H1 (cell line): ENCODE data around the gene RAB31. TPM values are rescaled to one million over a fixed set of nuclear protein-coding genes. Genes with fewer than 3 reads are reported as not detected.

ENCODE experiments used
- CTCF ChIA-PET: fragments of 300-600 bp; sonication (Branson Sonifier 250); formaldehyde crosslinking; loops from one replicate; lab custom pipeline; 2021; ENCODE audit not compliant: partially characterized antibody; lab: Charles Lee
- POLR2A ChIA-PET: fragments of 300-600 bp; sonication (Branson Sonifier 250); formaldehyde crosslinking; loops from one replicate; lab custom pipeline; 2021; ENCODE audit warnings: inconsistent platforms; ENCODE audit not compliant: partially characterized antibody; lab: Charles Lee
- DNase-seq, 2 experiments: peaks; one replicate each; pipeline versions ENCODE4 v3.0.0 to v3.0.0-alpha.2; 2010 to 2022; ENCODE audit warnings: low spot score in 2 of 2, low read depth in 1 of 2, mixed read lengths in 1 of 2
- FAIRE-seq: peaks from 2 replicates; lab custom pipeline; 2011; peaks lifted over from hg19 to GRCh38; lab: Jason Lieb, UNC
- H2AFZ ChIP-seq: 2 replicates; pipeline ENCODE4 v1.8.1; 2012; ENCODE audit warnings: low read length, inconsistent platforms
- H2AK5ac ChIP-seq: 2 replicates; pipeline ENCODE4 v1.6.1; 2013; ENCODE audit warnings: low read depth, low read length
- H2BK120ac ChIP-seq: replicated peaks from 2 replicates; pipeline ENCODE3; 2013; ENCODE audit warnings: low read depth, low read length, inconsistent platforms
- H2BK12ac ChIP-seq: 2 replicates; pipeline ENCODE4 v1.6.1; 2013; ENCODE audit warnings: low read depth, low read length
- H2BK15ac ChIP-seq: 2 replicates; pipeline ENCODE4 v1.6.1; 2013; ENCODE audit warnings: low read length
- H2BK20ac ChIP-seq: 2 replicates; pipeline ENCODE4 v1.6.1; 2013; ENCODE audit warnings: low read length
- H2BK5ac ChIP-seq: 2 replicates; pipeline ENCODE4 v1.6.1; 2013; ENCODE audit warnings: low read depth, low read length
- H3K14ac ChIP-seq: 2 replicates; pipeline ENCODE4 v1.6.1; 2013; ENCODE audit warnings: inconsistent platforms; ENCODE audit not compliant: insufficient read length
- H3K18ac ChIP-seq: 2 replicates; pipeline ENCODE4 v1.6.1; 2013; ENCODE audit warnings: low read length; ENCODE audit errors: extremely low read depth
- H3K23ac ChIP-seq: 2 replicates; pipeline ENCODE4 v1.6.1; 2013; ENCODE audit warnings: inconsistent platforms; ENCODE audit not compliant: insufficient read length
- H3K23me2 ChIP-seq: 2 replicates; pipeline ENCODE4 v1.6.1; 2013; ENCODE audit warnings: low read depth, low read length
- H3K27ac ChIP-seq: 2 replicates; pipeline ENCODE4 v1.6.1; 2011; ENCODE audit warnings: low read depth, low read length, inconsistent platforms
- H3K27me3 ChIP-seq, 4 experiments: replicated peaks in 1 of 4; 1 replicate in 1 of 4; 2 replicates in 3 of 4; pipeline versions ENCODE4 v1.6.1 to v1.8.1; 2011 to 2013; ENCODE audit warnings: low read length in 3 of 4, mild to moderate bottlenecking in 3 of 4, inconsistent platforms in 2 of 4, mixed read lengths in 2 of 4, moderate library complexity in 1 of 4; ENCODE audit not compliant: control insufficient read depth in 3 of 4, insufficient read depth in 3 of 4; ENCODE audit errors: extremely low read depth in 1 of 4
- H3K36me3 ChIP-seq, 4 experiments: 2 replicates each; pipeline versions ENCODE4 v1.6.1 to v1.8.1; 2011 to 2013; ENCODE audit warnings: mild to moderate bottlenecking in 4 of 4, low read length in 3 of 4, moderate library complexity in 2 of 4, control low read depth in 1 of 4, inconsistent platforms in 1 of 4; ENCODE audit not compliant: insufficient read depth in 4 of 4, control insufficient read depth in 2 of 4
- H3K4ac ChIP-seq: replicated peaks from 2 replicates; pipeline ENCODE3; 2013; ENCODE audit warnings: low read length, low read depth, mixed read lengths, inconsistent platforms; ENCODE audit not compliant: insufficient read length
- H3K4me1 ChIP-seq, 4 experiments: replicated peaks in 1 of 4; 1 replicate in 1 of 4; 2 replicates in 3 of 4; pipeline versions ENCODE4 v1.6.1 to v1.8.1; 2011 to 2013; ENCODE audit warnings: low read length in 3 of 4, inconsistent platforms in 2 of 4, mixed read lengths in 1 of 4; ENCODE audit not compliant: insufficient read depth in 4 of 4, control insufficient read depth in 3 of 4
- H3K4me2 ChIP-seq, 2 experiments: 2 replicates each; pipeline versions ENCODE4 v1.6.1 to v1.8.1; 2011 to 2013; ENCODE audit warnings: low read depth in 2 of 2, low read length in 2 of 2, control low read depth in 1 of 2, inconsistent platforms in 1 of 2, mild to moderate bottlenecking in 1 of 2; ENCODE audit not compliant: insufficient read depth in 1 of 2
- H3K4me3 ChIP-seq, 4 experiments: fragments of 200-600, 300-600 bp in 1 of 4; sonication (generic), shearing (Covaris generic), sonication (Bioruptor Twin) in 1 of 4; 2 replicates each; pipeline versions ENCODE4 v1.5.1 to v1.8.1; 2011 to 2016; ENCODE audit warnings: low read length in 4 of 4, low read depth in 3 of 4, control low read depth in 2 of 4, inconsistent platforms in 2 of 4, mild to moderate bottlenecking in 2 of 4, mixed read lengths in 1 of 4, moderate library complexity in 1 of 4; ENCODE audit not compliant: insufficient read depth in 2 of 4; ENCODE audit errors: extremely low read depth in 1 of 4
- H3K56ac ChIP-seq: replicated peaks from 2 replicates; pipeline ENCODE3; 2013; ENCODE audit warnings: low read depth, mild to moderate bottlenecking, mixed read lengths, low read length, inconsistent platforms; ENCODE audit not compliant: insufficient read length
- H3K79me1 ChIP-seq: 2 replicates; pipeline ENCODE4 v1.6.1; 2013; ENCODE audit warnings: low read depth, low read length, control low read depth
- H3K79me2 ChIP-seq, 2 experiments: 2 replicates each; pipeline versions ENCODE4 v1.6.1 to v1.8.1; 2012 to 2013; ENCODE audit warnings: low read length in 2 of 2, mild to moderate bottlenecking in 2 of 2, inconsistent platforms in 1 of 2; ENCODE audit not compliant: insufficient read depth in 2 of 2, control insufficient read depth in 1 of 2
- H3K9ac ChIP-seq, 4 experiments: replicated peaks in 1 of 4; 1 replicate in 1 of 4; 2 replicates in 3 of 4; pipeline versions ENCODE4 v1.6.1 to v1.8.1; 2011 to 2013; ENCODE audit warnings: low read depth in 3 of 4, low read length in 3 of 4, control low read depth in 2 of 4, mild to moderate bottlenecking in 2 of 4, moderate library complexity in 2 of 4, inconsistent platforms in 1 of 4; ENCODE audit errors: extremely low read depth in 1 of 4
- H3K9me3 ChIP-seq, 2 experiments: 2 replicates each; pipeline versions ENCODE4 v1.6.1 to v1.8.1; 2012 to 2013; ENCODE audit warnings: mild to moderate bottlenecking in 2 of 2, moderate library complexity in 2 of 2, control low read depth in 1 of 2, inconsistent platforms in 1 of 2, low read depth in 1 of 2, low read length in 1 of 2, mixed read lengths in 1 of 2; ENCODE audit not compliant: insufficient read depth in 2 of 2
- H4K20me1 ChIP-seq, 2 experiments: replicated peaks in 1 of 2; 2 replicates each; pipeline versions ENCODE3 to v1.8.1; 2011 to 2013; ENCODE audit warnings: inconsistent platforms in 2 of 2, low read length in 2 of 2, mild to moderate bottlenecking in 1 of 2; ENCODE audit not compliant: insufficient read depth in 2 of 2, control insufficient read depth in 1 of 2
- H4K5ac ChIP-seq: 2 replicates; pipeline ENCODE4 v1.6.1; 2013; ENCODE audit warnings: low read length, low read depth, mixed read lengths, inconsistent platforms; ENCODE audit not compliant: insufficient read length
- H4K8ac ChIP-seq: 2 replicates; pipeline ENCODE4 v1.8.0; 2013; ENCODE audit warnings: mild to moderate bottlenecking, moderate library complexity, low read length, inconsistent platforms; ENCODE audit not compliant: insufficient read depth; ENCODE audit errors: extremely low read depth
- H4K91ac ChIP-seq: replicated peaks from 2 replicates; pipeline ENCODE3; 2013; ENCODE audit warnings: low read length, mixed read lengths, inconsistent platforms; ENCODE audit not compliant: insufficient read length
- ATF2 ChIP-seq: IDR thresholded peaks from 2 replicates; pipeline ENCODE4 v1.6.1; 2012; ENCODE audit warnings: low read length, inconsistent platforms
- CREB1 ChIP-seq: IDR thresholded peaks from 2 replicates; pipeline ENCODE4 v1.6.1; 2012; ENCODE audit warnings: inconsistent platforms
- FOSL1 ChIP-seq: IDR thresholded peaks from 2 replicates; pipeline ENCODE4 v1.6.1; 2011; ENCODE audit warnings: mild to moderate bottlenecking, low read depth, low read length, moderate library complexity; ENCODE audit not compliant: insufficient read depth
- GTF2F1 ChIP-seq: IDR thresholded peaks from 2 replicates; pipeline ENCODE4 v1.6.1; 2012; ENCODE audit warnings: low read depth, low read length, improper control_type of control experiment, borderline replicate concordance
- JUN ChIP-seq: IDR thresholded peaks from 2 replicates; pipeline ENCODE4 v1.6.1; 2011; ENCODE audit warnings: low read depth, mild to moderate bottlenecking, improper control_type of control experiment, low read length
- MAX ChIP-seq: IDR thresholded peaks from 2 replicates; pipeline ENCODE4 v1.6.1; 2012; ENCODE audit warnings: inconsistent platforms
- NANOG ChIP-seq: IDR thresholded peaks from 2 replicates; pipeline ENCODE4 v1.6.1; 2011; ENCODE audit warnings: low read length, low read depth, mild to moderate bottlenecking, inconsistent platforms; ENCODE audit not compliant: insufficient read depth, poor library complexity, severe bottlenecking
- POU5F1 ChIP-seq: IDR thresholded peaks from 2 replicates; pipeline ENCODE4 v1.6.1; 2011; ENCODE audit warnings: low read depth, mild to moderate bottlenecking, low read length, moderate library complexity
- RFX5 ChIP-seq: IDR thresholded peaks from 2 replicates; pipeline ENCODE4 v1.6.1; 2011; ENCODE audit warnings: low read depth, low read length, improper control_type of control experiment, borderline replicate concordance
- SRF ChIP-seq: IDR thresholded peaks from 2 replicates; pipeline ENCODE4 v1.6.1; 2011; ENCODE audit warnings: mild to moderate bottlenecking, low read depth, low read length, moderate library complexity
- WGBS, 2 experiments: shearing (Covaris generic) in 1 of 2; methylation state at CpG; one replicate each; pipeline versions ENCODE4 v1.1.6 to v1.1.7; 2013 to 2015; ENCODE audit warnings: low lambda C conversion rate in 2 of 2, mixed read lengths in 2 of 2, inconsistent platforms in 1 of 2, low coverage in 1 of 2, missing lambda C conversion rate in 1 of 2; ENCODE audit not compliant: insufficient replicate concordance in 2 of 2, insufficient coverage in 1 of 2, insufficient read length in 1 of 2; ENCODE audit errors: extremely low coverage in 1 of 2, missing lambda C conversion rate in 1 of 2; 5-methylcytosine and 5-hydroxymethylcytosine counted together
- polyA plus RNA-seq, 7 experiments: library from polyadenylated mRNA; depleted of rRNA in 3 of 7; stranded (reverse) in 5 of 7; unstranded in 2 of 7; fragments of >200 nt in 5 of 7; fragments of 200-250 nt in 2 of 7; gene quantifications; 1 replicate in 5 of 7; 2 replicates in 1 of 7; 4 replicates in 1 of 7; pipeline versions ENCODE4 v1.2.1 to v1.2.3, GENCODE V29; 2011 to 2013; ENCODE audit warnings: missing spikeins in 2 of 7, mixed read lengths in 2 of 7
- total RNA-seq: library from RNA; stranded (reverse); fragmentation: NEBNext Ultra II Directional; extraction: Animal tissue kit (Norgen Biotek cat#: 25700); gene quantifications from 2 replicates; pipeline ENCODE4 v1.2.1, GENCODE V29; 2021

The RAB31 gene
- total and polyA plus RNA-seq, 2 of the 8 experiments (the other 6 are each of a cell fraction or from before 2014, with no cell fraction given), result 15.2 to 40.9 TPM

DNA sequence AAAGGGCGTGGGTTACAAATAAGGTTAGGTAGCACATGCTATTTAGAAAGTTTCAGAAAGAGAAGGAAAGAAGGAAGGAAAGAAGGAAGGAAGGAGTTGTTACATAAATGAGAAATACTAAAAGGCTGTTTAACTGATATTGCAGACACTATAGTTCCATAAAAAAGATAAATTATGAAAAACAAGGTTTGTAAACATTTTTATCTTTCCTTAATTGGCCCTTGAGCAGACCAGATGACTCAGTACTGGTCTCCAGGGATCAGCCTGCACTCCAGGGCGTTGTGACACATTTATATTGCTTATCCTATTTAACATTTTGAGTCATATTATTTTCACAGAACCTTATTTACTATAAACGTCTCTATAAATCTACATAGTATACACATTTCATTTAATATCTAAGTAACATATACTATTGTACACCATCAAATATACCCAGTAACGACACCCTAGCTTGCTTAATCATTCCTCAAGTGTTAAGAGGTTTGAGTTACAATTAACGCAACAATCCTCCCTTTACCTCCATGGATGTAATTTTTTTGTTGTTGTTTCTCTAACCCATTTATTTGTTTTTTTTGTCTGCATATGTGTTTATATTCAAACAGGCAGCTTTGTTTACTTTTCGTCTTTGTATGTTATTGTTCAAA lies 2.8 kb upstream of the RAB31 start:
- WGBS, 2 experiments, result 90 to 100% methylated on average over 1 to 6 of the region's 6 CpGs
- no peak overlapping the region for H2AFZ ChIP-seq
- ChIA-PET POLR2A (no interaction called here), CTCF (interaction anchor here (1.1 kb wide), 1 partner anchor 9 kb away, joined by 3 read pairs; no protein-coding TSS in a partner anchor)
- DNase-seq (no peak), FAIRE-seq (no peak)
- H3K79me2 ChIP-seq, result no peaks in the 10 kb centered on the region
- no peak overlapping the region for H3K9ac ChIP-seq
- peaks cover 0 to 36% (median 31%) of the 10 kb centered on the region in 4 experiments; a peak in 5 of 7 replicates for H3K27me3 ChIP-seq
- no peak overlapping the region for H2BK15ac ChIP-seq
- no peak overlapping the region for H4K5ac ChIP-seq
- peaks cover 17% of the 10 kb centered on the region; the same call in 1 of the 2 replicates for H3K23me2 ChIP-seq
- H2AK5ac ChIP-seq, result no peak overlapping the region
- H3K36me3 ChIP-seq, result no peaks in the 10 kb centered on the region
- H3K27ac ChIP-seq, result no peak overlapping the region
- no peak overlapping the region for H3K18ac ChIP-seq
- H2BK12ac ChIP-seq, result no peak overlapping the region
- H3K4me2 ChIP-seq, result no peak overlapping the region
- no peak overlapping the region for H4K8ac ChIP-seq
- H3K79me1 ChIP-seq, result peaks cover 3% of the 10 kb centered on the region; the same call in 1 of the 2 replicates
- no peak overlapping the region for H4K91ac ChIP-seq
- no peak overlapping the region for H3K4me3 ChIP-seq
- peaks cover 2 to 9% (median 5%) of the 10 kb centered on the region in 4 experiments; a peak in 6 of 7 replicates for H3K4me1 ChIP-seq
- H4K20me1 ChIP-seq, result peaks cover 0 to 2% of the 10 kb centered on the region in 2 experiments
- H3K14ac ChIP-seq, result no peak overlapping the region
- no peak overlapping the region for H2BK5ac ChIP-seq
- no peak overlapping the region for H2BK120ac ChIP-seq
- no peak overlapping the region for H2BK20ac ChIP-seq
- H3K23ac ChIP-seq, result no peak overlapping the region
- no peak overlapping the region for H3K56ac ChIP-seq
- H3K9me3 ChIP-seq, result no peaks in the 10 kb centered on the region
- no peak overlapping the region for H3K4ac ChIP-seq
- TF ChIP-seq CREB1, result no peak
- TF ChIP-seq JUN, result no peak
- TF ChIP-seq MAX, result no peak
- TF ChIP-seq GTF2F1, result no peak
- no peak for TF ChIP-seq ATF2
- no peak for TF ChIP-seq NANOG
- TF ChIP-seq FOSL1, result no peak
- no peak for TF ChIP-seq POU5F1
- no peak for TF ChIP-seq SRF
- TF ChIP-seq RFX5, result no peak
